Lung (tissue), 12 donors: ENCODE measurements around the gene ENKD1. TPM values are rescaled to one million over a fixed set of nuclear protein-coding genes. Genes with fewer than 3 reads are reported as not detected.

Source experiments
- ATAC-seq: fragments of 200-7000 bp; cut with Tn5 transposase; one replicate; pipeline ENCODE4 v1.9.1; 2020; ENCODE audit warnings: moderate number of reproducible peaks; ENCODE audit not compliant: insufficient read depth, low FRiP score
- DNase-seq, 3 donors: peaks; one replicate each; pipeline ENCODE4 v3.0.0-alpha.2; 2013 to 2017
- H3K27ac ChIP-seq, 2 donors: one replicate each; pipeline ENCODE4 v1.5.1; 2013; ENCODE audit warnings: mild to moderate bottlenecking in 2 of 2, moderate library complexity in 2 of 2, control low read depth in 1 of 2, inconsistent platforms in 1 of 2, low read depth in 1 of 2, low read length in 1 of 2
- H3K27me3 ChIP-seq, 3 donors: one replicate each; pipeline ENCODE4 v1.5.1; 2013; ENCODE audit warnings: low read length in 2 of 3; ENCODE audit not compliant: control insufficient read depth in 3 of 3, insufficient read depth in 3 of 3
- H3K36me3 ChIP-seq, 4 donors: one replicate each; pipeline ENCODE4 v1.5.1; 2013; ENCODE audit warnings: low read length in 4 of 4, mild to moderate bottlenecking in 1 of 4, moderate library complexity in 1 of 4; ENCODE audit not compliant: control insufficient read depth in 4 of 4, insufficient read depth in 4 of 4
- H3K4me1 ChIP-seq, 5 donors: one replicate each; pipeline ENCODE4 v1.5.1; 2013; ENCODE audit warnings: low read length in 5 of 5, mild to moderate bottlenecking in 2 of 5, moderate library complexity in 1 of 5; ENCODE audit not compliant: control insufficient read depth in 5 of 5, insufficient read depth in 5 of 5
- H3K4me3 ChIP-seq: one replicate; pipeline ENCODE4 v1.5.1; 2013; ENCODE audit warnings: mild to moderate bottlenecking, control low read depth, moderate library complexity
- H3K9ac ChIP-seq, 2 donors: one replicate each; pipeline ENCODE4 v1.5.1; 2013; ENCODE audit warnings: low read length in 2 of 2, control low read depth in 1 of 2; ENCODE audit not compliant: insufficient read depth in 1 of 2
- H3K9me3 ChIP-seq, 4 donors: one replicate each; pipeline ENCODE4 v1.5.1; 2013; ENCODE audit warnings: low read length in 3 of 4, mild to moderate bottlenecking in 1 of 4, moderate library complexity in 1 of 4; ENCODE audit not compliant: control insufficient read depth in 4 of 4, insufficient read depth in 3 of 4
- WGBS, 2 donors: extraction: QIAGEN DNeasy Blood & Tissue Kit; methylation state at CpG; one replicate each; pipeline ENCODE4 v1.1.7; 2013; 5-methylcytosine and 5-hydroxymethylcytosine counted together
- polyA plus RNA-seq, 2 donors: library from polyadenylated mRNA; stranded (reverse); fragments of 200-250 nt; gene quantifications; one replicate each; pipeline ENCODE4 v1.2.1, GENCODE V29; 2013
- total RNA-seq, 2 donors: library from RNA; depleted of rRNA in 1 of 2; stranded (reverse); fragments of >200 nt in 1 of 2; gene quantifications; one replicate each; pipeline ENCODE4 v1.2.1, GENCODE V29; 2014 to 2021
- TF ChIP-seq, protein P1 (sequence below): IDR thresholded peaks from 2 replicates; pipeline ENCODE4 v1.5.1; 2012; ENCODE audit warnings: mild to moderate bottlenecking; ENCODE audit errors: control extremely low read depth, extremely low read depth
- donor health status: control.
- donor health status: control.
- donor health status: Bipolar disorder and iron deficiency.
- donor health status: healthy.
- donor health status: DM: yes; HTN: yes; CAD: no.

ENKD1 gene
- total and polyA plus RNA-seq, 4 donors: 24.4 to 35.9 (median 31.1) TPM

DNA sequence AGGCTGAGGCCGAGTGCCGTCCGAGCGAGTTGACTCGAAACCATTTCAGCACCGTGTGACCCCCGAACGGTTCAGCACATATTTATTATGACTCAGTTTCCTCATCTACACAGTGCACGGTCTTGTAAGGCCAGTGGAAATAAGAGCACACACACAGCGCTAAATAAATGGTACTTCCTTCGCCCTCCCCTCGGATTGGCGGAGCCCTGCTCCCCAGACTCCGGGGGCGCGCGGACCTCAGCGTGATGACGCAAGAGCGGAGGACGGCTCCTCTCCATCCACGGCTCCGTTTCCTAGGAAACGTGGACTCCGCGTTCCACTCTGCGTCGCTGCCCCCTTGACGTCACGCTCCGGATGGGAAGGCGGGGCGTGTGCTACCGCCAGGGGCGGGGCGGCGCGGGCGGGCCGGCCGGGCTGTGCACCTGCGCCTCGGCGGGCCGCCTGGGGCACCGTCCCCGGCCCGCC, 6.0 kb downstream of the ENKD1 start, which contains the start of gene PARD6A:
TSS of gene PARD6A (plus strand) at position 397 of the 465 bp plus-strand sequence. CDS start 79 bp downstream, outside the sequence.
- H3K36me3 ChIP-seq: peaks cover 0 to 20% (median 6%) of the 10 kb centered on the region in 4 donors
- ATAC-seq: peak; percentile 80
- H3K9ac ChIP-seq: peak within 1 kb of the TSS; percentile 59 to 94
- peak; percentile 96 to 97 (median 96) for DNase-seq
- peaks cover 3 to 15% (median 7%) of the 10 kb centered on the region in 5 donors for H3K4me1 ChIP-seq
- TF ChIP-seq, protein P1, sequence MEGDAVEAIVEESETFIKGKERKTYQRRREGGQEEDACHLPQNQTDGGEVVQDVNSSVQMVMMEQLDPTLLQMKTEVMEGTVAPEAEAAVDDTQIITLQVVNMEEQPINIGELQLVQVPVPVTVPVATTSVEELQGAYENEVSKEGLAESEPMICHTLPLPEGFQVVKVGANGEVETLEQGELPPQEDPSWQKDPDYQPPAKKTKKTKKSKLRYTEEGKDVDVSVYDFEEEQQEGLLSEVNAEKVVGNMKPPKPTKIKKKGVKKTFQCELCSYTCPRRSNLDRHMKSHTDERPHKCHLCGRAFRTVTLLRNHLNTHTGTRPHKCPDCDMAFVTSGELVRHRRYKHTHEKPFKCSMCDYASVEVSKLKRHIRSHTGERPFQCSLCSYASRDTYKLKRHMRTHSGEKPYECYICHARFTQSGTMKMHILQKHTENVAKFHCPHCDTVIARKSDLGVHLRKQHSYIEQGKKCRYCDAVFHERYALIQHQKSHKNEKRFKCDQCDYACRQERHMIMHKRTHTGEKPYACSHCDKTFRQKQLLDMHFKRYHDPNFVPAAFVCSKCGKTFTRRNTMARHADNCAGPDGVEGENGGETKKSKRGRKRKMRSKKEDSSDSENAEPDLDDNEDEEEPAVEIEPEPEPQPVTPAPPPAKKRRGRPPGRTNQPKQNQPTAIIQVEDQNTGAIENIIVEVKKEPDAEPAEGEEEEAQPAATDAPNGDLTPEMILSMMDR: no peak
- peak within 1 kb of the TSS; percentile 81 for H3K4me3 ChIP-seq
- no peaks in the 10 kb centered on the region for H3K9me3 ChIP-seq
- no peaks in the 10 kb centered on the region for H3K27me3 ChIP-seq
- WGBS, 2 donors: 0 to 1% methylated on average over 45 to 48 of the region's 48 CpGs
- H3K27ac ChIP-seq: peak within 1 kb of the TSS; percentile 85 to 90

GRCh38 chr16:67659675-67660563, 6.6 kb downstream of the ENKD1 start, which contains the start of gene ACD:
Gene ACD (minus strand): TSS chr16:67660260. CDS start chr16:67660220, 40 bp downstream.
- WGBS, 2 donors: 0 to 1% methylated on average over 68 to 83 of the region's 83 CpGs
- Histone ChIP-seq H3K9ac (peak within 1 kb of the TSS; percentile 59 to 94), H3K4me1 (peaks cover 2 to 13% (median 7%) of the 10 kb centered on the region in 5 donors), H3K9me3 (no peaks in the 10 kb centered on the region), H3K4me3 (peak within 1 kb of the TSS; percentile 81), H3K27me3 (peaks cover 0 to 5% (median 0%) of the 10 kb centered on the region in 3 donors), H3K27ac (peak within 1 kb of the TSS; percentile 85 to 90), H3K36me3 (peaks cover 0 to 20% (median 6%) of the 10 kb centered on the region in 4 donors)
- TF ChIP-seq, protein P1: no peak
- ATAC-seq (peak; percentile 92), DNase-seq (peak; percentile 92 to 94 (median 93))

- no peak overlapping the region for H3K9ac ChIP-seq
- peaks cover 0 to 20% (median 6%) of the 10 kb centered on the region in 4 donors for H3K36me3 ChIP-seq
- H3K4me3 ChIP-seq: peak overlapping the region; percentile 81
- H3K27me3 ChIP-seq: peaks cover 0 to 8% (median 5%) of the 10 kb centered on the region in 3 donors
- no peaks in the 10 kb centered on the region for H3K9me3 ChIP-seq
- H3K27ac ChIP-seq: no peak overlapping the region
- ATAC-seq: no peak
- 38 to 62% methylated on average over 14 to 21 of the region's 21 CpGs for WGBS, 2 donors
- TF ChIP-seq, protein P1: no peak
- DNase-seq: no peak
- peaks cover 2 to 13% (median 7%) of the 10 kb centered on the region in 5 donors for H3K4me1 ChIP-seq
Measured at GRCh38 chr16:67658849-67659674, 7.5 kb downstream of the ENKD1 start.
